SK-N-SH treated with all-trans-retinoic acid at 6 μM for 48 hours (cell line): Measurements from ENCODE around the gene MTERF2.

ENCODE experiments used
- ATAC-seq: fragments of 200-7000 bp; cut with Tn5 transposase; 3 replicates; pipeline ENCODE4 v1.9.1; 2020; ENCODE audit warnings: mild to moderate bottlenecking, moderate library complexity
- ARNTL ChIP-seq: fragments of 450-650 bp; formaldehyde crosslinking; IDR thresholded peaks from 2 replicates; pipeline ENCODE4 v1.5.0; 2020; ENCODE audit warnings: low read depth, mild to moderate bottlenecking, moderate library complexity, borderline replicate concordance
- BACH2 ChIP-seq: fragments of 250-450 bp; sonication (Bioruptor Pico); IDR thresholded peaks from 2 replicates; pipeline ENCODE4 v1.9.0; 2021; ENCODE audit warnings: mild to moderate bottlenecking, borderline replicate concordance
- CREB5 ChIP-seq: fragments of 250-450 bp; sonication (Bioruptor Pico); IDR thresholded peaks from 2 replicates; pipeline ENCODE4 v1.5.1; 2020; ENCODE audit warnings: low read depth, mild to moderate bottlenecking, moderate library complexity
- CSDC2 ChIP-seq: fragments of 250-450 bp; sonication (Bioruptor Pico); IDR thresholded peaks from 2 replicates; pipeline ENCODE4 v1.5.0; 2020; ENCODE audit warnings: mild to moderate bottlenecking, moderate library complexity
- CSRNP3 ChIP-seq: fragments of 250-450 bp; sonication (Bioruptor Pico); IDR thresholded peaks from 2 replicates; pipeline ENCODE4 v1.5.1; 2021; ENCODE audit warnings: mild to moderate bottlenecking, moderate library complexity
- ESRRG ChIP-seq: fragments of 250-450 bp; sonication (Bioruptor Pico); IDR thresholded peaks from 2 replicates; pipeline ENCODE4 v1.6.1; 2021; ENCODE audit warnings: mild to moderate bottlenecking
- GLIS3 ChIP-seq: fragments of 250-450 bp; sonication (Bioruptor Pico); IDR thresholded peaks from 2 replicates; pipeline ENCODE4 v1.5.0; 2020; ENCODE audit warnings: mild to moderate bottlenecking, moderate library complexity
- ISL1 ChIP-seq: fragments of 250-450 bp; sonication (Bioruptor Pico); IDR thresholded peaks from 2 replicates; pipeline ENCODE4 v2.1.2; 2022; ENCODE audit warnings: mild to moderate bottlenecking, moderate library complexity
- OSR1 ChIP-seq: fragments of 250-450 bp; sonication (Bioruptor Pico); IDR thresholded peaks from 2 replicates; pipeline ENCODE4 v1.8.0; 2022; ENCODE audit warnings: moderate library complexity, mild to moderate bottlenecking, inconsistent platforms
- PATZ1 ChIP-seq: fragments of 250-450 bp; sonication (Bioruptor Pico); IDR thresholded peaks from 2 replicates; pipeline ENCODE4 v1.8.0; 2020; ENCODE audit warnings: mild to moderate bottlenecking, moderate library complexity, borderline replicate concordance
- POU6F1 ChIP-seq: fragments of 250-450 bp; sonication (Bioruptor Pico); IDR thresholded peaks from 2 replicates; pipeline ENCODE4 v1.8.0; 2021; ENCODE audit warnings: low read depth, mild to moderate bottlenecking, moderate library complexity, borderline replicate concordance
- PPARA ChIP-seq: fragments of 250-450 bp; sonication (Bioruptor Pico); IDR thresholded peaks from 2 replicates; pipeline ENCODE4 v1.5.0; 2020; ENCODE audit warnings: mild to moderate bottlenecking, borderline replicate concordance
- RARB ChIP-seq: fragments of 250-450 bp; sonication (Bioruptor Pico); IDR thresholded peaks from 2 replicates; pipeline ENCODE4 v1.8.0; 2021; ENCODE audit warnings: mild to moderate bottlenecking, moderate library complexity
- SNAI2 ChIP-seq: fragments of 250-450 bp; sonication (Bioruptor Pico); IDR thresholded peaks from 2 replicates; pipeline ENCODE4 v1.5.0; 2020; ENCODE audit warnings: mild to moderate bottlenecking, moderate library complexity
- TSHZ2 ChIP-seq: fragments of 250-450 bp; sonication (Bioruptor Pico); IDR thresholded peaks from 2 replicates; pipeline ENCODE4 v1.5.0; 2020; ENCODE audit warnings: mild to moderate bottlenecking, moderate library complexity
- ZC3H10 ChIP-seq: fragments of 250-450 bp; sonication (Bioruptor Pico); IDR thresholded peaks from 2 replicates; pipeline ENCODE4 v1.5.1; 2021; ENCODE audit warnings: mild to moderate bottlenecking, moderate library complexity
- ZFP3 ChIP-seq: fragments of 250-450 bp; sonication (Bioruptor Pico); IDR thresholded peaks from 2 replicates; pipeline ENCODE4 v1.5.0; 2020; ENCODE audit warnings: mild to moderate bottlenecking, moderate library complexity
- ZFP30 ChIP-seq: fragments of 450-650 bp; formaldehyde crosslinking; IDR thresholded peaks from 2 replicates; pipeline ENCODE4 v1.5.0; 2022; ENCODE audit warnings: mild to moderate bottlenecking, moderate library complexity
- ZNF565 ChIP-seq: fragments of 450-650 bp; formaldehyde crosslinking; conservative IDR thresholded peaks from 2 replicates; pipeline ENCODE4 v1.5.0; 2020; ENCODE audit warnings: low read depth, mild to moderate bottlenecking, moderate library complexity
- ZNF70 ChIP-seq: fragments of 450-650 bp; formaldehyde crosslinking; IDR thresholded peaks from 2 replicates; pipeline ENCODE4 v1.5.0; 2020; ENCODE audit warnings: mild to moderate bottlenecking, moderate library complexity
- ZNF8 ChIP-seq: fragments of 450-650 bp; formaldehyde crosslinking; IDR thresholded peaks from 2 replicates; pipeline ENCODE4 v1.5.0; 2020; ENCODE audit warnings: mild to moderate bottlenecking, moderate library complexity

MTERF2 gene

GRCh38 chr12:107014055-107014454, 27.1 kb upstream of the MTERF2 start (continued):
- TF ChIP-seq TSHZ2 (CRISPR knock-in tag): no peak
- TF ChIP-seq GLIS3 (CRISPR knock-in tag): no peak
- no peak for TF ChIP-seq OSR1 (CRISPR knock-in tag)
- TF ChIP-seq ZNF565 (CRISPR knock-in tag): no peak

GRCh38 chr12:107012736-107013425, 25.9 kb upstream of the MTERF2 start:
- TF ChIP-seq ZC3H10 (CRISPR knock-in tag): no peak
- TF ChIP-seq CREB5 (CRISPR knock-in tag): no peak
- TF ChIP-seq ISL1 (CRISPR knock-in tag): no peak
- no peak for TF ChIP-seq CSRNP3 (CRISPR knock-in tag)
- TF ChIP-seq BACH2: no peak
- no peak for TF ChIP-seq ZNF8 (CRISPR knock-in tag)
- no peak for TF ChIP-seq GLIS3 (CRISPR knock-in tag)
- TF ChIP-seq OSR1 (CRISPR knock-in tag): no peak
- TF ChIP-seq ZFP30 (CRISPR knock-in tag): no peak
- no peak for TF ChIP-seq PATZ1 (CRISPR knock-in tag)
- no peak for TF ChIP-seq SNAI2 (CRISPR knock-in tag)
- TF ChIP-seq ESRRG (CRISPR knock-in tag): no peak
- no peak for TF ChIP-seq PPARA (CRISPR knock-in tag)
- no peak for TF ChIP-seq ZNF565 (CRISPR knock-in tag)
- TF ChIP-seq POU6F1 (CRISPR knock-in tag): no peak
- TF ChIP-seq RARB (CRISPR knock-in tag): no peak
- no peak for ATAC-seq

- no peak for ATAC-seq
- TF ChIP-seq TSHZ2 (CRISPR knock-in tag) (no peak), ZNF8 (CRISPR knock-in tag) (no peak), ZFP30 (CRISPR knock-in tag) (no peak), ESRRG (CRISPR knock-in tag) (no peak), ZNF70 (CRISPR knock-in tag) (no peak), ARNTL (CRISPR knock-in tag) (no peak), CSDC2 (no peak), ZFP3 (CRISPR knock-in tag) (no peak)
These were observed 24.6 kb upstream of the MTERF2 start for GRCh38 chr12:107011519-107011918.
